Ramos (cell line): ENCODE results near the gene STK32C.

Experiments
- in situ Hi-C: fragments of 300-500 bp; cut with MboI; formaldehyde crosslinking; loops from one replicate; pipeline ENCODE4 v1.14.3; 2022; ENCODE audit warnings: low sequenced_read_pairs; ENCODE audit not compliant: unreplicated experiment

The STK32C gene

GRCh38 chr10:132341017-132341416 is 33.3 kb upstream of the STK32C start:
- in situ Hi-C loops, result loop anchor here (10.0 kb wide), 1 partner anchor 116 kb away; no protein-coding TSS in a partner anchor

GRCh38 chr10:132339276-132339675 is 31.5 kb upstream of the STK32C start:
- in situ Hi-C loops, result loop anchor here (10.0 kb wide), 1 partner anchor 174 kb away; no protein-coding TSS in a partner anchor

GRCh38 chr10:132338876-132339275 is 31.1 kb upstream of the STK32C start:
- in situ Hi-C loops, result loop anchor here (10.0 kb wide), 1 partner anchor 174 kb away; no protein-coding TSS in a partner anchor

- in situ Hi-C loops, result loop anchor here (10.0 kb wide), 1 partner anchor 173 kb away; no protein-coding TSS in a partner anchor
These were observed 30.1 kb upstream of the STK32C start for GRCh38 chr10:132337854-132338253.

GRCh38 chr10:132336919-132337407 is 29.2 kb upstream of the STK32C start:
- in situ Hi-C loops, result loop anchor here (10.0 kb wide), 1 partner anchor 172 kb away; no protein-coding TSS in a partner anchor

- in situ Hi-C loops, result loop anchor here (10.0 kb wide), 1 partner anchor 171 kb away; no protein-coding TSS in a partner anchor
These were observed 28.5 kb upstream of the STK32C start for GRCh38 chr10:132336064-132336746.

GRCh38 chr10:132335189-132336063 is 27.7 kb upstream of the STK32C start:
- in situ Hi-C loops, result loop anchor here (10.0 kb wide), 1 partner anchor 171 kb away; no protein-coding TSS in a partner anchor

- in situ Hi-C loops, result loop anchor here (10.0 kb wide), 1 partner anchor 170 kb away; no protein-coding TSS in a partner anchor
These were observed 27.0 kb upstream of the STK32C start for GRCh38 chr10:132334631-132335188.

GRCh38 chr10:132333386-132333785 is 25.6 kb upstream of the STK32C start:
- in situ Hi-C loops, result loop anchor here (10.0 kb wide), 1 partner anchor 169 kb away; no protein-coding TSS in a partner anchor

- in situ Hi-C loops, result loop anchor here (10.0 kb wide), 1 partner anchor 168 kb away; no protein-coding TSS in a partner anchor
These were observed 24.6 kb upstream of the STK32C start for GRCh38 chr10:132332433-132332754.

GRCh38 chr10:132331601-132332432 is 24.1 kb upstream of the STK32C start, which contains the start of gene LRRC27:
Gene LRRC27, plus strand, starts transcription at chr10:132332193. Its CDS starts 1,332 bp downstream, at chr10:132333525.
- in situ Hi-C loops, result loop anchor here (10.0 kb wide), 1 partner anchor 167 kb away; no protein-coding TSS in a partner anchor

GRCh38 chr10:132330486-132330833 is 22.7 kb upstream of the STK32C start:
- in situ Hi-C loops, result loop anchor here (10.0 kb wide), 1 partner anchor 166 kb away; no protein-coding TSS in a partner anchor

- in situ Hi-C loops, result loop anchor here (10.0 kb wide), 1 partner anchor 165 kb away; no protein-coding TSS in a partner anchor
These were observed 22.1 kb upstream of the STK32C start for GRCh38 chr10:132329565-132330485.

GRCh38 chr10:132328738-132329137 is 21.0 kb upstream of the STK32C start:
- in situ Hi-C loops, result no loop called here

- in situ Hi-C loops, result no loop called here
These were observed 20.4 kb upstream of the STK32C start for GRCh38 chr10:132328106-132328505.

GRCh38 chr10:132326925-132327324 is 19.2 kb upstream of the STK32C start:
- in situ Hi-C loops, result no loop called here

GRCh38 chr10:132326344-132326889 is 18.7 kb upstream of the STK32C start:
- in situ Hi-C loops, result no loop called here

- in situ Hi-C loops, result no loop called here
These were observed 16.4 kb upstream of the STK32C start for GRCh38 chr10:132324186-132324585.
